Measurements from ENCODE around the gene PSME1. TPM values are rescaled to one million over a fixed set of nuclear protein-coding genes. Genes with fewer than 3 reads are reported as not detected.
A peak's percentile ranks its signal among the peaks of the same experiment; 100 is the strongest.

Gene PSME1
- total and polyA plus RNA-seq, 7 donors: 49.2 to 122 (median 92.6) TPM

GRCh38 chr14:24183014-24183481, 47.1 kb downstream of the PSME1 start:
- intact Hi-C loops (cut with DNase I): no loop called here

GRCh38 chr14:24184104-24184970, 48.3 kb downstream of the PSME1 start:
- ATAC-seq (no peak), DNase-seq (peak in 1 of 2 donors; percentile 50)
- H3K4me1 ChIP-seq: peaks cover 30% of the 10 kb centered on the region
- no peak for TF ChIP-seq CTCF (IDR thresholded peaks at IDR 0.05)
- WGBS, 3 donors: 88% methylated on average over 19 of the region's 19 CpGs
- no peaks in the 10 kb centered on the region for H3K9me3 ChIP-seq
- H3K4me3 ChIP-seq: no peak overlapping the region
- H3K36me3 ChIP-seq (ENCODE audit: insufficient read depth in 1 of 2, low read depth in 1 of 2): peaks cover 6 to 78% of the 10 kb centered on the region in 2 donors
- no peak overlapping the region for H3K27ac ChIP-seq
- no peaks in the 10 kb centered on the region for H3K27me3 ChIP-seq (ENCODE audit: insufficient read depth in 3 of 3, low read length in 2 of 3)
- intact Hi-C loops (cut with DNase I): no loop called here

More at GRCh38 chr14:24183014-24183481, 47.1 kb downstream of the PSME1 start:
- peaks cover 6 to 90% of the 10 kb centered on the region in 2 donors for H3K36me3 ChIP-seq (ENCODE audit: insufficient read depth in 1 of 2, low read depth in 1 of 2)
- no peak overlapping the region for H3K4me3 ChIP-seq
- ATAC-seq (no peak), DNase-seq (peak in 1 of 2 donors; percentile 38)
- no peak overlapping the region for H3K27ac ChIP-seq
- no peak for TF ChIP-seq CTCF (IDR thresholded peaks at IDR 0.05)
- H3K4me1 ChIP-seq: peaks cover 32% of the 10 kb centered on the region
- WGBS, 3 donors: 91 to 92% (median 91%) methylated on average over 14 to 15 of the region's 15 CpGs
- no peaks in the 10 kb centered on the region for H3K27me3 ChIP-seq (ENCODE audit: insufficient read depth in 3 of 3, low read length in 2 of 3)
- H3K9me3 ChIP-seq: no peaks in the 10 kb centered on the region

GRCh38 chr14:24185026-24185425, 49.0 kb downstream of the PSME1 start:
- ATAC-seq: no peak
- 94 to 98% (median 98%) methylated on average over 7 of the region's 7 CpGs for WGBS, 3 donors
- H3K9me3 ChIP-seq: no peaks in the 10 kb centered on the region
- peaks cover 6 to 76% of the 10 kb centered on the region in 2 donors for H3K36me3 ChIP-seq (ENCODE audit: insufficient read depth in 1 of 2, low read depth in 1 of 2)
- H3K27me3 ChIP-seq (ENCODE audit: insufficient read depth in 3 of 3, low read length in 2 of 3): no peaks in the 10 kb centered on the region
- peak in 1 of 2 donors; percentile 35 for DNase-seq
- H3K4me3 ChIP-seq: no peak overlapping the region
- peaks cover 26% of the 10 kb centered on the region for H3K4me1 ChIP-seq
- intact Hi-C loops (cut with DNase I): no loop called here
- H3K27ac ChIP-seq: no peak overlapping the region
- TF ChIP-seq CTCF (IDR thresholded peaks at IDR 0.05): no peak

GRCh38 chr14:24185741-24186140, 49.7 kb downstream of the PSME1 start:
- no peaks in the 10 kb centered on the region for H3K9me3 ChIP-seq
- intact Hi-C loops (cut with DNase I): no loop called here
- no peaks in the 10 kb centered on the region for H3K27me3 ChIP-seq (ENCODE audit: insufficient read depth in 3 of 3, low read length in 2 of 3)
- H3K4me1 ChIP-seq: peaks cover 21% of the 10 kb centered on the region
- no peak overlapping the region for H3K27ac ChIP-seq
- no peak for ATAC-seq
- 92 to 94% (median 92%) methylated on average over 11 of the region's 11 CpGs for WGBS, 3 donors
- H3K36me3 ChIP-seq (ENCODE audit: insufficient read depth in 1 of 2, low read depth in 1 of 2): peaks cover 6 to 76% of the 10 kb centered on the region in 2 donors
- H3K4me3 ChIP-seq: no peak overlapping the region
- no peak for TF ChIP-seq CTCF (IDR thresholded peaks at IDR 0.05)
- peak in 1 of 2 donors; percentile 37 for DNase-seq

Measured in psoas muscle (tissue), 8 donors.